LNCaP clone FGC (cell line): ENCODE results near the gene SPECC1L.
A peak's percentile ranks its signal among the peaks of the same experiment; 100 is the strongest.
"Not testable (repeated sequence)": the region's sequence is repeated elsewhere in the genome, so short reads cannot be mapped to it uniquely, and the experiment has no call there.

Source experiments
- DNase-seq: peaks from one replicate; pipeline ENCODE4 v3.0.0-alpha.2; 2011; ENCODE audit warnings: low read depth
- H3K4me3 ChIP-seq: 2 replicates; pipeline ENCODE4 v1.5.1; 2011; ENCODE audit warnings: mild to moderate bottlenecking, low read depth, low read length, control low read depth
- TF ChIP-seq, protein P1 (sequence below): IDR thresholded peaks from 2 replicates; pipeline ENCODE4 v1.5.1; 2012; ENCODE audit warnings: mild to moderate bottlenecking; ENCODE audit not compliant: control insufficient read depth, insufficient read depth; ENCODE audit errors: extremely low read depth

Gene SPECC1L

DNA sequence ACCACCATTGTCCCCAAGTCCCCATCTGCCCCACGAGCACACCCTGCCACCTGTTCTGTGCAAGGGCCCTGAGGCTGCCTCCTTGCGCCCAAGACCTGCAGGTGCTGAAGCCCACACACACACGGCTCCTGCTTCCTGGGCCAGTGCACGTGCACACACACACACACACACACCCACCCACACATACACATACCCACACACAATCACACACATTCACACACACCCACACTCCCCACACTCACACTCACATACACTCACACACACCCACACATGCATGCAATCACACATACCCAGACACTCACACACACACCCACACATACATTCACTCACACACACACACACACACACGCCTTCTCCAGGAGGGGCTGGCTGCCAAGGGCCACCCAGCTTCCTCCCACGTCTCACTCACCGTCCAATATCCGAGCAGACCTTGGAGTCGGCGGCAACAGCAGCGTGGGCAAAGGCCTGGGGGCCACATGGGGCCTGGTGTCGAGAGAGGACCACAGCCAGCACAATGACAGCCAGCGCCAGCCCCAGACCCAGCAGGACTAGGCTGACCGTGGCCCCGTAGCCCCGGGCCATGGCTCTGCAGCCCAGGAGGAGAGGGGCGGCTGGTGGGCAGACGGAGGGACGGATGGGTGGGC is 26.4 kb upstream of the SPECC1L start:
- H3K4me3 ChIP-seq: no peak overlapping the region

DNA sequence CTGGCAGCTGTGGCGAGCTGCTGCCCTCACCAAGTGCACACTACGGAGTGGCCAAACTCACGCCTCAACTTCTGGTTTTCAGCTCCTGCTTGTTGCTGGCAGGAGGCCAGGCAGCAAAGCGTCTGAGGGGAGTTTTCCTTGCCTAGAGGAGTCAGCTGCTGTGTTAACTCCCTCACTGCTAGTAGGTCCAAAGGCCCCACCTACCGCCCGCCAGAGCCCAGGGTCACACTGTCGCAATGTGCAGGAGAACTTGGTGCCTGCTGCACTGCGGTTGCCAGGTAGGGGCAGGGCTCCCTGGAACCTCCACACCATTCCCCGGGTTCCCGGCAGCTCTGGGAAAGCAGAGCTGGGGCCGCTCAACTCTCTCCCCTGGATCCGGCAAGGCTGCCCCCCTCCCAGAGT is 25.6 kb upstream of the SPECC1L start, which contains the start of gene GGT5:
GGT5 (minus strand) TSS at position 53 of the 402 bp plus-strand sequence. CDS start 357 bp downstream, outside the sequence.
- DNase-seq, H3K4me3 ChIP-seq: not testable (repeated sequence)

More for the DNA sequence above, 26.4 kb upstream of the SPECC1L start:
- TF ChIP-seq, protein P1, sequence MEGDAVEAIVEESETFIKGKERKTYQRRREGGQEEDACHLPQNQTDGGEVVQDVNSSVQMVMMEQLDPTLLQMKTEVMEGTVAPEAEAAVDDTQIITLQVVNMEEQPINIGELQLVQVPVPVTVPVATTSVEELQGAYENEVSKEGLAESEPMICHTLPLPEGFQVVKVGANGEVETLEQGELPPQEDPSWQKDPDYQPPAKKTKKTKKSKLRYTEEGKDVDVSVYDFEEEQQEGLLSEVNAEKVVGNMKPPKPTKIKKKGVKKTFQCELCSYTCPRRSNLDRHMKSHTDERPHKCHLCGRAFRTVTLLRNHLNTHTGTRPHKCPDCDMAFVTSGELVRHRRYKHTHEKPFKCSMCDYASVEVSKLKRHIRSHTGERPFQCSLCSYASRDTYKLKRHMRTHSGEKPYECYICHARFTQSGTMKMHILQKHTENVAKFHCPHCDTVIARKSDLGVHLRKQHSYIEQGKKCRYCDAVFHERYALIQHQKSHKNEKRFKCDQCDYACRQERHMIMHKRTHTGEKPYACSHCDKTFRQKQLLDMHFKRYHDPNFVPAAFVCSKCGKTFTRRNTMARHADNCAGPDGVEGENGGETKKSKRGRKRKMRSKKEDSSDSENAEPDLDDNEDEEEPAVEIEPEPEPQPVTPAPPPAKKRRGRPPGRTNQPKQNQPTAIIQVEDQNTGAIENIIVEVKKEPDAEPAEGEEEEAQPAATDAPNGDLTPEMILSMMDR: no peak
- DNase-seq: no peak

DNA sequence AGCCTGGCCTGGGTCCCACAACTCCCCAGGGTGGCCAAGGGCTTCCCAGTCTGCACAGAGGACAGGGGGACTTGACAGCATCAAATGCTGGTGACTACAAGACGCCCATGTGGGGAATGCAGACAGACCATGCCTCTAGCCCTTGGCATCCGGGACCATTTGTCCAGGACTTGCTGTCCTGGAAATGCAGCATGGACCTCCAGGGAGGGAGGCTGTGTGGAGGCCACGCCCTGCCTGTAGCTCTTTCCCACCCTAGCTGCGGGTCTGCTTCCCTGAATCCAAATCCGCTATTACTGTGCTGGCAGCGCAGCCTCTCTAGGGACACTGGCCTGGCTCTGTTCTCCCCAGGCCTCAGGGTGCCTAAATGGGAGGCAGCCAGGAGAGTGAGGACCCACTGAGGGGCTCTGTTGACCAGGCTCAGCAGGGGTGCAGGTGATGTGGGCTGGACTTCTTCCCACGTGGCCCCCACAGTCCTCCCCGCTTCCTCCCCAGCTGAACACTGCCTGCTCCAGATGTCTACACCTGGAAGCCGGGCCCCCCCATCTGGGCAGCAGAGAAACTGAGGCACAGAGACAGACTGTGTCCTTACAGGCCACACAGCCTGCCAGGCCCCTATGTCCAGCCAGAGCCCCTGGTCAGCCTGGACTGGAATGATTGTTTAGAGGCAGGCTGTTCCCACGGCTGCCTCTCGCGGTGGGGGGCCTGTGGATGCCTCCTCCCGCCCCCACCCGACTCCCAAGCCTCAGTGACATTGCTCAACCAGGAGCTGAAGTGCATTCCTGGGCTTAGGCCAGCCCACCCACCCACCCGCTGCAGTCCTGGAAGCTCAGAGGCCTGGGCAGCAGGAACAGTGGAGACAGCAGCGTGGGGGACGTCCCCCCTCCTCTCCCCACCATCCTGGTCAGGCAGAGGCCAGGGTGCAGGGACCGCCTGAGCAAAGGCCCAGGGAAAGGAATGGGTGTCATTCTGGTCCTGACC is 24.8 kb upstream of the SPECC1L start:
- DNase-seq: not testable (repeated sequence)

DNA sequence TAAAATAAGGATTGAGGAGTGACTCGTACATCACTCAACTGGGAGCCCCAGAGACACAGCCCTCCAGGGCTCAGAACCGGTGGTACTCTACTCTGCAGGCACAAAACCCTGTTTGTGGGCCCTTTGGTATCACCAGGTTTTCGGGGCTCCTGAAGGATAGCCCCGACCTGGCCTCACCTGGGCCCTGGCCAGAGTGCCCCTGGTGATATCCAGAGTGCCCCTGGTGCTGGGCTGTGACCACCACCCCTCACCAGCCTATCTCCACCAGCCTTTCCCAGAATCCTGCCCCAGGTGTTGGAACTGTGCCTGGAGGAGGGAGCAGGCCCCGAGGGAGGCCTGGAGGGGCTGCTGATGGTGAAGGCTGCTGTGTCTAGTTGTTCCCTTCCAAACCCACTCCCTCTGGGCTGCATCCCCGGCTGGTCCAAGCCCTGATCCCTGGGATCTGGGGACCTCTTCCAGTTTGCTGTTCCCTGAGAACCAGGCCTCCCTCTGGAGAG is 23.6 kb upstream of the SPECC1L start:
- no peak overlapping the region for H3K4me3 ChIP-seq
- TF ChIP-seq, protein P1: no peak
- DNase-seq: no peak

More for the DNA sequence above, 24.8 kb upstream of the SPECC1L start:
- H3K4me3 ChIP-seq: not testable (repeated sequence)

DNA sequence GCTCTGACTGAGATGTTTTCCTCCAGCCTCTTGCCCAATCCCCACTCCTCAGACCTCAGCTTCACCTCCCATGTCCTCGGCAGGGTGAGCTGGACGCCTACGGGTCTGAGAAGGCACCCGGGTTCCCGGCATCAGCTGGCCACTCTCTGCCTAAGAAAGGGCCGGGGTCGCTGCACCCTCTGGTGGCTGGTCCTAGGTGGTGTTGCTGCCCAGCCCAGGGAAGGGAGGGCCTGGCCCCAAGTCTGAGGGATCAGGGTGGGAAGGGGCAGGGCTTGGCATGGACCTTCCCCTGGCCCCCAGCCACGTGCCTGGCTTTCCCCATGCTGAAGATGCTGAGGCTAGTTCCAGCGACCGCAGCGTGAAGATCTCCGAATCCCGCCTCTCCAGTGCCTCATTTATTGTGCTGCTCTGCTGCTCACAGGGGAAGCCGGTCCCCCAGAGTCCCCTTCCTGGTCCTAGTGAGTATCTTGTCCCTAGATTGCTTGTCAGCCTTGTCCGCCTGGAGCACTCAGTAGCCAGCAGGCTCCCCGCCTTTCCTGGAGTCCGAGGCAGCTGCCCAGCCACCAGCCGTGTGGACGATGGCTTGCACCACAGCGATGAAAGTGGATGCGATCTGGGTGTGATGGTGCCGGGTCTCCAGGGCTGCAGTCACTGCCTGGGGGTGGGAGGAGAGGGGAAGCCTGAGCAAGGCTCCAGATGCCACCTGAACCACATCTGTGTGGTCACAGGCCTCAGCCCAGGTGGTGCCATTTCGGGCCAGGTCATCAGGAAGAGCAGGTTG is 22.9 kb upstream of the SPECC1L start:
- no peak overlapping the region for H3K4me3 ChIP-seq
- peak; percentile 38 for DNase-seq
- TF ChIP-seq, protein P1: peak; percentile 91

DNA sequence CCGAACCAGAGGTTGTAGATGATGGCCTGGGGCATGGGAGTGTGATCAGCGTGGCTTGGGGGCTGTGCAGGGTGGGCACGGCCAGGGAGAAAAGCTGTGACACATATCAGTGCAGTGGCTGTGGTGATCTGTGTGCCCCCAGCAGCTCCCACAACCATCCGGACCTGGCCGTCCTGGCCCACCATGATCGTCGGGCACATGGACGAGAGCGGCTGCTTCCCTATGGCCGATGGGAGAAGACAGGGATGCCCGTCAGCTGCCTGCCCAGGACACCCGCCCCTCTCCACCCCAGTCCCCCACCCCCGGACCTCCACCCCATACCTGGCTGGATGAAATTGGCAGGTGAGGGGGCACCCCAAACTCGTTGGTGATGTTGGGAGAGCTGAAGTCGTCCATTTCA is 22.0 kb upstream of the SPECC1L start:
- H3K4me3 ChIP-seq, DNase-seq: not testable (repeated sequence)

DNA sequence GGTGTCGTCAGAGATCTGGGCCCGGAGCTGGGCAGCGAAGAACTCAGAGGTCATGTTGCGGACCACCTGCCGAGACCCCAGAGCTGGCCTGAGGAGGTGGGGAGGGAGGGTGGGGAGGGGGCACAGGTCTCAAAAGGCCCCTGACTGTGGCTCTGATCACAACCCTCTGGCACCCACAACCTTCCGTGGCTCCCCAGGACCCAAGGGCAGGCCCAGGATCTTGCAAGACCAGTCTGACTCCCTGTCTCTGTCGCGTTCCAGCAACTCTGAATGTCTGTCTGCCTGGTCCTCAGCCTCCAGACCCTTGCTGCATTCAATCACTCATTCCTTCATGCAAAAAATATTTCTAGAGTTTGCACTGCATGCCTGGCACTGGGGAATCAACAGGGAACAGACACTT is 21.2 kb upstream of the SPECC1L start:
- DNase-seq, H3K4me3 ChIP-seq: not testable (repeated sequence)

DNA sequence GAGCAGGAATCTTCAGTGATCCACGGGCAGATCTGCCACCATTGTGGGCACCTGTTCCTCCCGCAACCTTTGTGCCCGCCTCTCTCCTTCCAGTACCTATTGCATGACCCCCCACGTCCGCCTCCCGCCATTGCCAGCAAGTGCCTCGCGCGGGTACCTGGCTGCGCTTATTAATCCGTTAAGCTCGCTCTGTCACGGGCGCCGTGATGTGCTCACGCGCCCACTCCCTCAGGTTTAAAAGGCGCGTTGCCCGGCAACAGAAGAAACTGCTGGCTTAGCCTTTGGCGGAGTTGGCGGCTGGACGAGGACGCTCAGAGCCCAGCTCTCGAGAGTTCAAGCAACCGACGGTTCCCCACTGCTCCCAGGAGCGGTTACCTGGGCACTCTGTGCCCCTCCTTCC is 19.3 kb upstream of the SPECC1L start:
- H3K4me3 ChIP-seq, DNase-seq: not testable (repeated sequence)

DNA sequence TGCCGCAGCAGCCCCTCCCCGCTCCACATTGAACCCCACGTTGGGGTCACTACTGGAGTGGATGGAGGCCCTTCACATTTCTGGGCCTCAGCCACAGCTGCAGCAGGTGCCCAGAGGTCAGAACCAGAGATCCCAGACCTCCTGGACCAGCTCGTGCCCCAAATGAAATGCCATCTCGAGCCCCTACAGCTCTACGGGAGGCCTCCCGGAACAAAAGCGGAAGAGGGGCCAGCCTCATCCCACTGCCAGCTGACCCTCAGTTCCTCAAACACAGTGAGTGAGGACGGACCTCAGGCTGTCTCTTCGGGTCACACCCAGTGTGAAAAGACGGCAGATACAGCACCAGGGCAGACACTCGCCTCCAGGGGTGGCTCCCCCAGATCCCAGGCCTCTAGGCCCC is 17.5 kb upstream of the SPECC1L start:
- not testable (repeated sequence) for DNase-seq, H3K4me3 ChIP-seq

DNA sequence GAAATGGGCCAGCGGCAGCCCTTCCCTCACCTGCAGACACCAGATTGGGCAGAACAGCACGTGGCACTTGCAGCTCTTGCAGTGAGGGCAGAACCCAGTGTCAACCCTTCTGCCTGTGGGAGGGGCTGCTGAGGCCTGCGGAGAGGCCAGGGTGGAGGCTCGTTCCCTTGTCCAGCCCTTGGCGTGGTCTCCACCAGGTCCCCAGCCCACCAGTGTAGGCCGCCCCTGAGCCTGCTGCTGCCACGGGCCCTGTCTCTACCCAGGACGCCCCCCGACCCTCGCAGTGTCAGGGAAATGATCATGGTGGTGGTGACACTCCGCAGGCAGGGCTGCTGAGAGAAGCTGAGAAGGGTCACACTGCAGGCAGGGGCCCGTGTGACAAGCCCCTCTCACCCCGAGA is 14.5 kb upstream of the SPECC1L start:
- not testable (repeated sequence) for H3K4me3 ChIP-seq, DNase-seq

DNA sequence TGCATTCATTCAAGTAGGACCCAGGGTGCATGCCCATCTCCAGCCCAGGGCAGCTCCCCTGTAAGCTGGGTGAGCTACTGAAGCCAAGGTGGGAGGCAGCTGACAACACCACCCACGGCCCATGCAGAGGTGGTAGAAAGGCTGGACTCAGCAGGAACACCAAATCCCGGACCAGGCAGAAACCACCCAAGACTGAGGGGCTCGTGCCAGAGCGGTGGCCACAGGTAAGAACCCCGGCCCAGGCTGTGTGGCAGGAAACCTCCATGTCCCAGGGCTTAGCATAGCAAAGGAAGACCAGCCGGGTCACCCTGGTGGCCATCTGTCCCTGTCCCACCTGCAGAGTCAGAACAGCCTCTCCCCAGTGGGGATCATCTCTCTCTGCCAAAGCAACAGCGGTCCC is 13.9 kb upstream of the SPECC1L start:
- not testable (repeated sequence) for H3K4me3 ChIP-seq, DNase-seq
